ENCODE data around the gene FAM199X. TPM values are rescaled to one million over a fixed set of nuclear protein-coding genes. Genes with fewer than 3 reads are reported as not detected.
A peak's percentile ranks its signal among the peaks of the same experiment; 100 is the strongest.

Gene FAM199X
- total RNA-seq (2021; fragmentation: NEBNext Ultra II Directional; extraction: Animal tissue kit (Norgen Biotek cat#: 25700)) (14.4 and 14.9 TPM in 2 replicates), polyA plus RNA-seq (2011; rRNA removed) (1.9 and 3.1 TPM in 2 replicates), polyA minus RNA-seq (2011; rRNA and poly(A)+ RNA removed) (4.0 and 5.6 TPM in 2 replicates)
- 4.0 TPM for polyA plus RNA-seq (2011; cell fraction: cytosol; rRNA removed)
- 1.7 TPM for polyA plus RNA-seq (2011; cell fraction: nucleus; rRNA removed)
- 3.7 to 8.4 TPM (median 5.2 TPM) in 4 replicates for polyA plus RNA-seq (2012, experiment 1 of 2)
- polyA plus RNA-seq (2012, experiment 2 of 2): 0.96 TPM
- 5.8 TPM for polyA plus RNA-seq (2013, experiment 1 of 2)
- 5.9 TPM for polyA plus RNA-seq (2013, experiment 2 of 2)
- 4.1 TPM for polyA minus RNA-seq (2011; cell fraction: cytosol; rRNA and poly(A)+ RNA removed)
- 3.5 TPM for polyA minus RNA-seq (2011; cell fraction: nucleus; rRNA and poly(A)+ RNA removed)
- long read RNA-seq, experiment 1, partial matches to known transcripts: 11 of 27 reads
- long read RNA-seq, experiment 1, other reads (novel, unspliced or antisense): 16 of 27 reads
- long read RNA-seq, experiment 2, partial matches to known transcripts: 0 of 2 reads
- long read RNA-seq, experiment 2, other reads (novel, unspliced or antisense): 2 of 2 reads

DNA sequence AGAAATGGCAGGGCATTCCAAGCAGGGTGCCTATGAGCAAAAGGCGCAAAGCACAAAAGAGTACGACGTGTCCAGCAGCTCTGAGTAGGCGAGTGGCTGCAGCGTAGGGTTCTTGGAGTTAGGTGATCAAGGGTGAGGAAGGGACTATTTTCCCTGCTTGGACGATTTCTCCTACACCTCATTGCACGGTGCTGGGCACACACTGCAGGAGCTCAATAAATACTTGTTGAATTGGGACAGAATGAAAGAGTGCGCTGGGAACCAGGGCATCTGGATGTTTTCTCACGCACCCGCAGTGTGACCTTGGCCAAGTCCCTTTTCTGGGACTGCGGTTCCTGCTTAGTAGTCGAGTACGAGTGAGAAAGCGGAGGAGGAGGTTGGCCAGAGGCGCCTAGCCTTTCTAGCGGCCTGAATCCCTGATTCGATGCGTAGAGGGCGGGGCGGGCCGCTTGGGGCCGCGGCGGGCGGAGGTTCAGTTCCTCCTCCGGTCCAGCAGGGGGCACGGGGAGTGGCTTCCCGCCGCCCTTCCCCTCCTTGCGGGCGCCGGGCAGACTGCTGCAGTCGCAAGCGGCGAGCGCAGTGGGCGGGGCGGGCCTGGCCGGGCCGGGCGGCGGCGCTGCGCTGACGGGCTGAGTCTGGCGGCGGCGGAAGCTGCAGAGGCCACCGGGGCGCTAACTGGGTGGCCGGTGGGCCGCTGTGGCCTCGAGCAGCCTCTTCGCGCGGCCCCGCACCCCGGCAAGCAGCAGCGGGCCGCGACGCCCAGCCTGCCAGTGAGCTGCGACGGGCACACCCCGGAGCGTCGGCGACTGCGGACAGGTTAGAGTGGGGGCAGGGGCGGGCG is at the start of gene FAM199X:
FAM199X (plus strand) TSS at position 560 of the 841 bp plus-strand sequence. CDS start 333 bp downstream, outside the sequence.
- Histone ChIP-seq H2BK120ac (replicated peaks; ENCODE audit: low read depth, low read length) (no peak within 1 kb of the TSS), H3K27me3 (replicated peaks in 1 of 4; ENCODE audit: control insufficient read depth in 3 of 4, extremely low read depth in 1 of 4, insufficient read depth in 3 of 4, low read length in 3 of 4) (no peaks in the 10 kb centered on the region), H3K79me1 (ENCODE audit: low read depth, low read length) (no peaks in the 10 kb centered on the region), H2BK20ac (ENCODE audit: low read length) (no peak within 1 kb of the TSS), H3K79me2 (ENCODE audit: control insufficient read depth in 1 of 2, insufficient read depth in 2 of 2, low read length in 2 of 2) (peaks cover 0 to 20% of the 10 kb centered on the region in 2 experiments; a peak in 2 of 4 replicates), H2AK5ac (ENCODE audit: low read depth, low read length) (no peak within 1 kb of the TSS), H3K56ac (replicated peaks; ENCODE audit: insufficient read length, low read depth, low read length) (peak within 1 kb of the TSS; percentile 30), H4K20me1 (replicated peaks in 1 of 2; ENCODE audit: control insufficient read depth in 1 of 2, insufficient read depth in 2 of 2, low read length in 2 of 2) (no peaks in the 10 kb centered on the region), H4K91ac (replicated peaks; ENCODE audit: insufficient read length, low read length) (no peak within 1 kb of the TSS), H3K36me3 (ENCODE audit: control insufficient read depth in 2 of 4, insufficient read depth in 4 of 4, low read length in 3 of 4) (no peaks in the 10 kb centered on the region), H4K5ac (ENCODE audit: insufficient read length, low read depth, low read length) (peak within 1 kb of the TSS; percentile 24), H3K27ac (ENCODE audit: low read depth, low read length) (peak within 1 kb of the TSS; percentile 47; the same call in 1 of the 2 replicates), H3K18ac (ENCODE audit: extremely low read depth, low read length) (no peak within 1 kb of the TSS), H3K4me1 (replicated peaks in 1 of 4; ENCODE audit: control insufficient read depth in 3 of 4, insufficient read depth in 4 of 4, low read length in 3 of 4) (no peaks in the 10 kb centered on the region), H3K4me3 (ENCODE audit: extremely low read depth in 1 of 4, insufficient read depth in 2 of 4, low read depth in 3 of 4, low read length in 4 of 4) (peak within 1 kb of the TSS; percentile 74 to 92 (median 85)), H3K14ac (ENCODE audit: insufficient read length) (no peak within 1 kb of the TSS), H3K4ac (replicated peaks; ENCODE audit: insufficient read length, low read depth, low read length) (no peak within 1 kb of the TSS), H2BK15ac (ENCODE audit: low read length) (no peak within 1 kb of the TSS), H2AFZ (ENCODE audit: low read length) (peak within 1 kb of the TSS; percentile 95), H3K9ac (replicated peaks in 1 of 4; ENCODE audit: extremely low read depth in 1 of 4, low read depth in 3 of 4, low read length in 3 of 4) (peak within 1 kb of the TSS; percentile 48 to 64 (median 54)), H3K9me3 (ENCODE audit: insufficient read depth in 2 of 2, low read depth in 1 of 2, low read length in 1 of 2) (no peaks in the 10 kb centered on the region), H2BK12ac (ENCODE audit: low read depth, low read length) (no peak within 1 kb of the TSS), H2BK5ac (ENCODE audit: low read depth, low read length) (no peak within 1 kb of the TSS), H3K23me2 (ENCODE audit: low read depth, low read length) (peaks cover 4% of the 10 kb centered on the region; the same call in 1 of the 2 replicates), H3K23ac (ENCODE audit: insufficient read length) (no peak within 1 kb of the TSS), H4K8ac (ENCODE audit: extremely low read depth, insufficient read depth, low read length) (peak within 1 kb of the TSS; percentile 51), H3K4me2 (ENCODE audit: insufficient read depth in 1 of 2, low read depth in 2 of 2, low read length in 2 of 2) (peak within 1 kb of the TSS; percentile 92 to 94)
- DNase-seq (ENCODE audit: low read depth in 1 of 2, low spot score in 2 of 2): peak; percentile 43 to 86
- CTCF ChIA-PET (ENCODE audit: partially characterized antibody): interaction anchor here (0.5 to 1.4 kb wide), 4 partner anchors 8 to 1096 kb away, joined by 3 to 6 read pairs (median 4); partner anchors contain the start of gene SLC25A53
- POLR2A ChIA-PET (ENCODE audit: partially characterized antibody): interaction anchor here (0.8 to 1.9 kb wide), 2 partner anchors 9 to 11 kb away, joined by 3 to 8 read pairs; partner anchors contain the start of gene SLC25A53
- WGBS, 2 experiments (ENCODE audit: extremely low coverage in 1 of 2, insufficient coverage in 1 of 2, insufficient read length in 1 of 2, insufficient replicate concordance in 2 of 2, low coverage in 1 of 2, low lambda C conversion rate in 2 of 2, missing lambda C conversion rate in 1 of 2): 1% methylated on average over 13 of the region's 71 CpGs; no CpG with 5 or more reads in 1 of the 2 experiments
- FAIRE-seq: no peak
- TF ChIP-seq MAX (IDR thresholded peaks at IDR 0.05): no peak
- TF ChIP-seq GTF2F1 (IDR thresholded peaks at IDR 0.05; ENCODE audit: borderline replicate concordance, low read depth, low read length): no peak
- TF ChIP-seq ATF3 (IDR thresholded peaks at IDR 0.05; ENCODE audit: insufficient read depth, low read depth, low read length): no peak
- no peak for TF ChIP-seq JUN (IDR thresholded peaks at IDR 0.05; ENCODE audit: low read depth, low read length)
- no peak for TF ChIP-seq EGR1 (IDR thresholded peaks at IDR 0.05; ENCODE audit: borderline replicate concordance, low read depth, low read length)
- no peak for TF ChIP-seq RFX5 (IDR thresholded peaks at IDR 0.05; ENCODE audit: borderline replicate concordance, low read depth, low read length)
- no peak for TF ChIP-seq EZH2 (IDR thresholded peaks at IDR 0.05; ENCODE audit: low read depth, low read length, severe bottlenecking)

Data from H1 (cell line).